GM19099 (cell line): ENCODE data around the gene LPP.

Experiments
- POLR2A ChIP-seq: IDR thresholded peaks from 3 replicates; pipeline ENCODE4 v1.6.1; 2011; ENCODE audit warnings: low read depth; ENCODE audit not compliant: insufficient read length; ENCODE audit errors: extremely low read depth

Gene LPP

GRCh38 chr3:188661806-188662205, 507.8 kb downstream of the LPP start:
- no peak for TF ChIP-seq POLR2A

GRCh38 chr3:188662214-188662613, 508.3 kb downstream of the LPP start:
- no peak for TF ChIP-seq POLR2A

- TF ChIP-seq POLR2A: no peak
These were observed 508.8 kb downstream of the LPP start for GRCh38 chr3:188662795-188663194.

- no peak for TF ChIP-seq POLR2A
These were observed 509.9 kb downstream of the LPP start for GRCh38 chr3:188663839-188664238.

- TF ChIP-seq POLR2A: no peak
These were observed 510.8 kb downstream of the LPP start for GRCh38 chr3:188664795-188665194.

GRCh38 chr3:188667926-188668325, 514.0 kb downstream of the LPP start:
- TF ChIP-seq POLR2A: no peak

GRCh38 chr3:188670446-188670845, 516.5 kb downstream of the LPP start:
- TF ChIP-seq POLR2A: no peak

- no peak for TF ChIP-seq POLR2A
These were observed 518.0 kb downstream of the LPP start for GRCh38 chr3:188671971-188672370.

- TF ChIP-seq POLR2A: no peak
These were observed 518.9 kb downstream of the LPP start for GRCh38 chr3:188672840-188673239.

- TF ChIP-seq POLR2A: no peak
These were observed 519.8 kb downstream of the LPP start for GRCh38 chr3:188673646-188674186.

GRCh38 chr3:188674595-188674994, 520.6 kb downstream of the LPP start:
- no peak for TF ChIP-seq POLR2A

- TF ChIP-seq POLR2A: no peak
These were observed 523.4 kb downstream of the LPP start for GRCh38 chr3:188677344-188677743.

GRCh38 chr3:188680189-188680588, 526.2 kb downstream of the LPP start:
- no peak for TF ChIP-seq POLR2A

GRCh38 chr3:188680605-188681004, 526.6 kb downstream of the LPP start:
- TF ChIP-seq POLR2A: no peak

GRCh38 chr3:188682316-188682715, 528.4 kb downstream of the LPP start:
- no peak for TF ChIP-seq POLR2A

- no peak for TF ChIP-seq POLR2A
These were observed 529.1 kb downstream of the LPP start for GRCh38 chr3:188683032-188683521.

- no peak for TF ChIP-seq POLR2A
These were observed 530.3 kb downstream of the LPP start for GRCh38 chr3:188684276-188684675.
